Heart left ventricle (tissue), 13 donors: ENCODE results near the gene CFAP47.

ENCODE experiments used
- POLR2A ChIP-seq, 2 donors: fragments of 450-650 bp; IDR thresholded peaks; one replicate each; pipeline ENCODE4 v1.6.1; 2017; ENCODE audit warnings: antibody characterized with exemption in 2 of 2, mild to moderate bottlenecking in 2 of 2, moderate library complexity in 2 of 2
- TF ChIP-seq, protein P1 (sequence below), 12 donors: fragments of 200-600 bp; sonication (generic) in 4 of 12; IDR thresholded peaks; one replicate each; pipeline versions ENCODE4 v1.5.0 to v1.8.0; 2018 to 2022; ENCODE audit warnings: antibody characterized with exemption in 12 of 12, mild to moderate bottlenecking in 5 of 12
- donor health status: ischemic (EF 13 %, LVEDD 7.1; RV severe dilation, severe dysfunction).
- donor health status: DM: no; HTN: yes; CAD: no.
- donor health status: DM: no; HTN: no; CAD: no.
- donor health status: ischemic (EF 25% LVEDD 6.9; RV normal size, moderate dysfunction).
- donor health status: ischemic (EF 25% LVEDD 5.7; RV mildly dilated, moderate dysfunction).
- donor health status: ischemic (EF 35%, LVEDD 5.7; RV mildly dilated, moderate dysfunction).
- donor health status: nonischemic (EF 11% LVEDD 7.7; RV severe dilation, severe dysfunction).
- donor health status: DM: yes; HTN: yes; CAD: no.
- donor health status: PGD.
- donor health status: ischemic (EF 29% LVEDD 5.4; RV normal size, mild dysfunction).
- donor health status: nonischemic (EF 23%, LVEDD 6.1; RV moderate dilation, normal function).

DNA sequence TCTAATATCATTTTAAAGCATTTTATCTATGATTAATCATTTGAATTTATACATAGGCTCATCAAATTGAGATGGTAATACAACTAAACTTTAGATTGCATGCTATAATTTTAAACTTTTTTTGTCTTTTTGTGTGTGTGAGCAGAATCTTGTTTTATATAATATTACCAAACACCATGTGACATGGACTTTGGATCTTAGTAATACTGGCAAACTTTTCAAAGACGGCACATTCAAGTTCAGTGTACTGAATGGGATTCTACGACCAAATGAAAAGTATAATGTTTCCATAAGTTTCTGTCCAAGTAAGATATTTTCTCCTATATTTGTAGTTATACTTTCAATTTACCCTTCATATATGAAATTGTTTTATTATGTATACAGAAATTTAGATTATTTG, 116.0 kb downstream of the CFAP47 start:
- TF ChIP-seq, protein P1, sequence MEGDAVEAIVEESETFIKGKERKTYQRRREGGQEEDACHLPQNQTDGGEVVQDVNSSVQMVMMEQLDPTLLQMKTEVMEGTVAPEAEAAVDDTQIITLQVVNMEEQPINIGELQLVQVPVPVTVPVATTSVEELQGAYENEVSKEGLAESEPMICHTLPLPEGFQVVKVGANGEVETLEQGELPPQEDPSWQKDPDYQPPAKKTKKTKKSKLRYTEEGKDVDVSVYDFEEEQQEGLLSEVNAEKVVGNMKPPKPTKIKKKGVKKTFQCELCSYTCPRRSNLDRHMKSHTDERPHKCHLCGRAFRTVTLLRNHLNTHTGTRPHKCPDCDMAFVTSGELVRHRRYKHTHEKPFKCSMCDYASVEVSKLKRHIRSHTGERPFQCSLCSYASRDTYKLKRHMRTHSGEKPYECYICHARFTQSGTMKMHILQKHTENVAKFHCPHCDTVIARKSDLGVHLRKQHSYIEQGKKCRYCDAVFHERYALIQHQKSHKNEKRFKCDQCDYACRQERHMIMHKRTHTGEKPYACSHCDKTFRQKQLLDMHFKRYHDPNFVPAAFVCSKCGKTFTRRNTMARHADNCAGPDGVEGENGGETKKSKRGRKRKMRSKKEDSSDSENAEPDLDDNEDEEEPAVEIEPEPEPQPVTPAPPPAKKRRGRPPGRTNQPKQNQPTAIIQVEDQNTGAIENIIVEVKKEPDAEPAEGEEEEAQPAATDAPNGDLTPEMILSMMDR (IDR thresholded peaks at IDR 0.05) = no peak
- TF ChIP-seq POLR2A (IDR thresholded peaks at IDR 0.05) = no peak
